Measurements from ENCODE around the gene KIAA1328. TPM values are rescaled to one million over a fixed set of nuclear protein-coding genes. Genes with fewer than 3 reads are reported as not detected.

The KIAA1328 gene
- total and polyA plus RNA-seq, 4 donors, result 2.8 to 48.1 (median 7.0) TPM

- WGBS, 2 donors, result 98 to 99% methylated on average over 2 of the region's 2 CpGs
- no peak overlapping the region for H3K9ac ChIP-seq (ENCODE audit: insufficient read depth in 1 of 2, low read length in 2 of 2)
Measured at GRCh38 chr18:37042381-37042780, 213.5 kb downstream of the KIAA1328 start.

GRCh38 chr18:37055137-37055802, 226.3 kb downstream of the KIAA1328 start:
- Histone ChIP-seq H3K27ac (ENCODE audit: low read depth in 1 of 2, low read length in 1 of 2) (no peak overlapping the region), H3K4me1 (ENCODE audit: control insufficient read depth in 5 of 5, insufficient read depth in 5 of 5, low read length in 5 of 5) (no peaks in the 10 kb centered on the region), H3K9me3 (ENCODE audit: control insufficient read depth in 4 of 4, insufficient read depth in 3 of 4, low read length in 3 of 4) (no peaks in the 10 kb centered on the region), H3K4me3 (no peak overlapping the region), H3K36me3 (ENCODE audit: control insufficient read depth in 4 of 4, insufficient read depth in 4 of 4, low read length in 4 of 4) (no peaks in the 10 kb centered on the region), H3K27me3 (ENCODE audit: control insufficient read depth in 3 of 3, insufficient read depth in 3 of 3, low read length in 2 of 3) (no peaks in the 10 kb centered on the region), H3K9ac (ENCODE audit: insufficient read depth in 1 of 2, low read length in 2 of 2) (no peak overlapping the region)
- ATAC-seq (ENCODE audit: insufficient read depth, low FRiP score) (no peak), DNase-seq (no peak)
- 81 to 87% methylated on average over 3 of the region's 3 CpGs for WGBS, 2 donors
- TF ChIP-seq CTCF (IDR thresholded peaks at IDR 0.05; ENCODE audit: control extremely low read depth, extremely low read depth), result no peak

More at GRCh38 chr18:37042381-37042780, 213.5 kb downstream of the KIAA1328 start:
- H3K36me3 ChIP-seq (ENCODE audit: control insufficient read depth in 4 of 4, insufficient read depth in 4 of 4, low read length in 4 of 4), result no peaks in the 10 kb centered on the region
- no peak for DNase-seq
- ATAC-seq (ENCODE audit: insufficient read depth, low FRiP score), result no peak
- peaks cover 0 to 18% (median 6%) of the 10 kb centered on the region in 4 donors for H3K9me3 ChIP-seq (ENCODE audit: control insufficient read depth in 4 of 4, insufficient read depth in 3 of 4, low read length in 3 of 4)
- H3K27me3 ChIP-seq (ENCODE audit: control insufficient read depth in 3 of 3, insufficient read depth in 3 of 3, low read length in 2 of 3), result no peaks in the 10 kb centered on the region
- no peak overlapping the region for H3K27ac ChIP-seq (ENCODE audit: low read depth in 1 of 2, low read length in 1 of 2)
- H3K4me3 ChIP-seq, result no peak overlapping the region
- no peaks in the 10 kb centered on the region for H3K4me1 ChIP-seq (ENCODE audit: control insufficient read depth in 5 of 5, insufficient read depth in 5 of 5, low read length in 5 of 5)
- TF ChIP-seq CTCF (IDR thresholded peaks at IDR 0.05; ENCODE audit: control extremely low read depth, extremely low read depth), result no peak

GRCh38 chr18:37064187-37064586, 235.3 kb downstream of the KIAA1328 start:
- no peak for ATAC-seq (ENCODE audit: insufficient read depth, low FRiP score)
- H3K9me3 ChIP-seq (ENCODE audit: control insufficient read depth in 4 of 4, insufficient read depth in 3 of 4, low read length in 3 of 4), result peaks cover 0 to 3% (median 0%) of the 10 kb centered on the region in 4 donors
- DNase-seq, result no peak
- 93 to 97% methylated on average over 3 of the region's 3 CpGs for WGBS, 2 donors
- H3K36me3 ChIP-seq (ENCODE audit: control insufficient read depth in 4 of 4, insufficient read depth in 4 of 4, low read length in 4 of 4), result peaks cover 0 to 4% (median 1%) of the 10 kb centered on the region in 4 donors
- H3K27ac ChIP-seq (ENCODE audit: low read depth in 1 of 2, low read length in 1 of 2), result no peak overlapping the region
- H3K4me3 ChIP-seq, result no peak overlapping the region
- no peak for TF ChIP-seq CTCF (IDR thresholded peaks at IDR 0.05; ENCODE audit: control extremely low read depth, extremely low read depth)
- H3K4me1 ChIP-seq (ENCODE audit: control insufficient read depth in 5 of 5, insufficient read depth in 5 of 5, low read length in 5 of 5), result no peaks in the 10 kb centered on the region
- no peak overlapping the region for H3K9ac ChIP-seq (ENCODE audit: insufficient read depth in 1 of 2, low read length in 2 of 2)
- no peaks in the 10 kb centered on the region for H3K27me3 ChIP-seq (ENCODE audit: control insufficient read depth in 3 of 3, insufficient read depth in 3 of 3, low read length in 2 of 3)
